Measurements from ENCODE around the gene ECE1.

The ECE1 gene

DNA sequence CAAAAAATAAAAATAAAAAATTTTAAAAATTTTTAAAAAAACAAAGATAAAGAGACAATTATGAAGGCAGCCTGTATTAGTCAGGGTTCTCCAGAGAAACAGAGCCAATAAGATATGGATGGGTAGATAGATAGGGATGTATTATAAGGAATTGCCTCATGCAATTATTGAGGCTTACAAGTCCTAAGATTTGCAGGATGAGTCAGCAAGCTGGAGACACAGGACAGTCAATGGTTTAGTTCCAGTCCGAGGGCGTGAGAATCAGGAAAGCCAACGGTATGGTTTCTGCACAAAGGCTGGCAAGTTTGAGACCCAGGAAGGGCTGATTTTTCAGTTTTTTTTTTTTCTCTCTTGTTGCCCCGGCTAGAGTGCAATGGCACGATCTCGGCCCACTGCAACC is 89.5 kb downstream of the ECE1 start:
- no peaks in the 10 kb centered on the region for H3K36me3 ChIP-seq (ENCODE audit: control insufficient read depth in 1 of 2, insufficient read depth in 2 of 2, low read length in 2 of 2)
- no peaks in the 10 kb centered on the region for H3K4me1 ChIP-seq (ENCODE audit: control insufficient read depth in 1 of 2, insufficient read depth in 2 of 2, low read length in 2 of 2)
- no CpG with 5 or more reads among the region's 6 CpGs for WGBS (ENCODE audit: extremely low coverage, insufficient coverage, insufficient read length)
- no peak overlapping the region for H4K8ac ChIP-seq (ENCODE audit: low read depth, low read length)
- no peak overlapping the region for H2BK120ac ChIP-seq (ENCODE audit: insufficient read depth, low read length, poor library complexity)
- no peaks in the 10 kb centered on the region for H3K79me1 ChIP-seq (ENCODE audit: low read length)
- H3K18ac ChIP-seq (ENCODE audit: low read length), result no peak overlapping the region
- H3K9ac ChIP-seq (ENCODE audit: low read length), result no peak overlapping the region
- DNase-seq, result no peak
- H3K4ac ChIP-seq (ENCODE audit: low read depth, low read length), result no peak overlapping the region
- no peak overlapping the region for H4K91ac ChIP-seq (ENCODE audit: low read depth, low read length)
- H2AFZ ChIP-seq (ENCODE audit: insufficient read depth, low read length, poor library complexity), result no peak overlapping the region
- H3K27me3 ChIP-seq (ENCODE audit: insufficient read depth, low read length), result no peaks in the 10 kb centered on the region
- H3K4me3 ChIP-seq (ENCODE audit: low read depth, low read length), result no peak overlapping the region
- H3K4me2 ChIP-seq (ENCODE audit: low read length), result no peak overlapping the region
- H3K27ac ChIP-seq (ENCODE audit: low read depth, low read length), result no peak overlapping the region
- no peak overlapping the region for H2AK5ac ChIP-seq (ENCODE audit: low read length)
- no peak overlapping the region for H2BK5ac ChIP-seq (ENCODE audit: low read depth, low read length, poor library complexity)
- no peak overlapping the region for H2BK12ac ChIP-seq (ENCODE audit: low read length)
- H3K14ac ChIP-seq (ENCODE audit: low read length), result no peak overlapping the region
- H3K79me2 ChIP-seq (ENCODE audit: control insufficient read depth, insufficient read depth, low read length, poor library complexity), result no peaks in the 10 kb centered on the region
- H4K12ac ChIP-seq (ENCODE audit: low read depth, low read length), result no peak overlapping the region
- H3K9me3 ChIP-seq (ENCODE audit: insufficient read depth, low read depth, low read length), result peaks cover 3% of the 10 kb centered on the region
- no peak overlapping the region for H3K23ac ChIP-seq (ENCODE audit: low read length)

DNA sequence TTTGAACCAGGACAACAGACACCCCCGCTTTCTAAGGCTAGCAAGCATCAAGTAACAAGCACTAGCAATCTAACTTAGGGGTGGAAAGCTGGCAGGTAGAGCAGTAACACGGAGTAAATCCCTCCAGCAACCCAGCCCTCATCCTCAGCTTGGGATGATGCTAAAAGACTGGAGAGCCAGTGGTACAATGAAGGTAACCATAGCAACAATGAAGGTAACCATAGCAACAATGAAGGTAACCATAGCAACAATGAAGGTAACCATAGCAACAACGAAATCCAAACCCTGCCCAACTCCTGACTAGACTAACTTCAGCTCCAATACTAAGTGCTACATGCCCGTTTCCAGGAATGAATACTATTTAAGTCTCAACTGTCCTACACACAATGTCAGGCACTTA is 91.3 kb downstream of the ECE1 start:
- Histone ChIP-seq H2BK120ac (ENCODE audit: insufficient read depth, low read length, poor library complexity) (no peak overlapping the region), H4K12ac (ENCODE audit: low read depth, low read length) (no peak overlapping the region), H3K36me3 (ENCODE audit: control insufficient read depth in 1 of 2, insufficient read depth in 2 of 2, low read length in 2 of 2) (no peaks in the 10 kb centered on the region), H3K18ac (ENCODE audit: low read length) (no peak overlapping the region), H4K91ac (ENCODE audit: low read depth, low read length) (no peak overlapping the region), H3K4me3 (ENCODE audit: low read depth, low read length) (no peak overlapping the region), H3K4me2 (ENCODE audit: low read length) (no peak overlapping the region), H2AK5ac (ENCODE audit: low read length) (no peak overlapping the region), H3K27ac (ENCODE audit: low read depth, low read length) (no peak overlapping the region), H3K4ac (ENCODE audit: low read depth, low read length) (no peak overlapping the region), H3K27me3 (ENCODE audit: insufficient read depth, low read length) (no peaks in the 10 kb centered on the region), H3K14ac (ENCODE audit: low read length) (no peak overlapping the region), H3K9ac (ENCODE audit: low read length) (no peak overlapping the region), H3K4me1 (ENCODE audit: control insufficient read depth in 1 of 2, insufficient read depth in 2 of 2, low read length in 2 of 2) (no peaks in the 10 kb centered on the region), H2AFZ (ENCODE audit: insufficient read depth, low read length, poor library complexity) (no peak overlapping the region), H3K79me2 (ENCODE audit: control insufficient read depth, insufficient read depth, low read length, poor library complexity) (no peaks in the 10 kb centered on the region), H4K8ac (ENCODE audit: low read depth, low read length) (no peak overlapping the region), H3K9me3 (ENCODE audit: insufficient read depth, low read depth, low read length) (peaks cover 3% of the 10 kb centered on the region), H3K23ac (ENCODE audit: low read length) (no peak overlapping the region), H3K79me1 (ENCODE audit: low read length) (no peaks in the 10 kb centered on the region), H2BK5ac (ENCODE audit: low read depth, low read length, poor library complexity) (no peak overlapping the region), H2BK12ac (ENCODE audit: low read length) (no peak overlapping the region)
- DNase-seq, result no peak
- no CpG with 5 or more reads among the region's 4 CpGs for WGBS (ENCODE audit: extremely low coverage, insufficient coverage, insufficient read length)

DNA sequence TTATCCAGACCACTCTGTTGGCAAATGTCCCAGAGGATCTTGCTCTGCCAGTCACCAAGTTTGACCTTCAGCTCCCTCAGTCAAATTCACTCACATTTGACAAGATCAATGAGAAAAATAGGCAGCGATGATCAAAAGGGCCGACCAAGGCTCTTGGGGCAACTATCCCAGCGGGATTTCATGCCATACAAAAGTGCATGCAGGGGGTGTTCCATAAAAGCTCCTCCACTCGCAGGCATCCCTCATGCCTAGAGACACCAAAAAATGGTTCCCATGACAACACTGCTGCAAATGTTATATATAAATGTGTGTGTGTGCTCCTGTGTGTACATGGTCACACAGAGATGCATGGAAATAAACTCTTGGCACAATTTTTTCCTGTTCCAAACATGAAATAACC is 97.4 kb downstream of the ECE1 start:
- Histone ChIP-seq H2BK12ac (ENCODE audit: low read length) (no peak overlapping the region), H3K4me1 (ENCODE audit: control insufficient read depth in 1 of 2, insufficient read depth in 2 of 2, low read length in 2 of 2) (no peaks in the 10 kb centered on the region), H2BK5ac (ENCODE audit: low read depth, low read length, poor library complexity) (no peak overlapping the region), H3K23ac (ENCODE audit: low read length) (no peak overlapping the region), H2BK120ac (ENCODE audit: insufficient read depth, low read length, poor library complexity) (no peak overlapping the region), H2AK5ac (ENCODE audit: low read length) (no peak overlapping the region), H3K9me3 (ENCODE audit: insufficient read depth, low read depth, low read length) (no peaks in the 10 kb centered on the region), H3K4ac (ENCODE audit: low read depth, low read length) (no peak overlapping the region), H4K8ac (ENCODE audit: low read depth, low read length) (no peak overlapping the region), H4K91ac (ENCODE audit: low read depth, low read length) (no peak overlapping the region), H3K4me3 (ENCODE audit: low read depth, low read length) (no peak overlapping the region), H4K12ac (ENCODE audit: low read depth, low read length) (no peak overlapping the region), H3K18ac (ENCODE audit: low read length) (no peak overlapping the region), H3K4me2 (ENCODE audit: low read length) (no peak overlapping the region), H3K79me2 (ENCODE audit: control insufficient read depth, insufficient read depth, low read length, poor library complexity) (no peaks in the 10 kb centered on the region), H3K36me3 (ENCODE audit: control insufficient read depth in 1 of 2, insufficient read depth in 2 of 2, low read length in 2 of 2) (no peaks in the 10 kb centered on the region), H3K9ac (ENCODE audit: low read length) (no peak overlapping the region), H3K79me1 (ENCODE audit: low read length) (no peaks in the 10 kb centered on the region), H2AFZ (ENCODE audit: insufficient read depth, low read length, poor library complexity) (no peak overlapping the region), H3K27ac (ENCODE audit: low read depth, low read length) (no peak overlapping the region), H3K14ac (ENCODE audit: low read length) (no peak overlapping the region), H3K27me3 (ENCODE audit: insufficient read depth, low read length) (peaks cover 4% of the 10 kb centered on the region)
- DNase-seq, result no peak
- no CpG with 5 or more reads among the region's 4 CpGs for WGBS (ENCODE audit: extremely low coverage, insufficient coverage, insufficient read length)

DNA sequence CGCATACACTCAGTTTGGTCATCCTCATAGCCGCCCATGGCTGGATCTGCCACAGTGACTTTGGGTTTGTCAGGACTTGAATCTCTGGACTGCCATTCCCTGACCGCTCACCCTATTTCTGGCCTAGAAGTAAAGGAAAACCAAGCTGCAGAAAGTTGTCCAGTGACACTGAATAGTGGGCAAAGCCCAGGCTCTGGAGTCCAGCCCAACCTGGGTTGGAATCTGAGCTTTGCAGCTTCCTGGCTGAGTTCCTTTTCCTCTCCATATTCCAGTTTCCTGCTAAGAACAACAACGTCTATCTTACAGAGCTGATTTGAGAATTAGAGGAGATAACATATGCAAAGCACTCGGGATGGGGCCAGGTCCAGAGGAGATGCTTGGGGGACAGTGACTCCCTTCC is 98.0 kb downstream of the ECE1 start:
- Histone ChIP-seq H4K12ac (ENCODE audit: low read depth, low read length) (no peak overlapping the region), H2AK5ac (ENCODE audit: low read length) (no peak overlapping the region), H4K8ac (ENCODE audit: low read depth, low read length) (no peak overlapping the region), H3K27ac (ENCODE audit: low read depth, low read length) (no peak overlapping the region), H3K9ac (ENCODE audit: low read length) (no peak overlapping the region), H2AFZ (ENCODE audit: insufficient read depth, low read length, poor library complexity) (no peak overlapping the region), H3K79me2 (ENCODE audit: control insufficient read depth, insufficient read depth, low read length, poor library complexity) (no peaks in the 10 kb centered on the region), H3K36me3 (ENCODE audit: control insufficient read depth in 1 of 2, insufficient read depth in 2 of 2, low read length in 2 of 2) (no peaks in the 10 kb centered on the region), H3K9me3 (ENCODE audit: insufficient read depth, low read depth, low read length) (no peaks in the 10 kb centered on the region), H3K4me3 (ENCODE audit: low read depth, low read length) (no peak overlapping the region), H3K4ac (ENCODE audit: low read depth, low read length) (no peak overlapping the region), H3K14ac (ENCODE audit: low read length) (no peak overlapping the region), H4K91ac (ENCODE audit: low read depth, low read length) (no peak overlapping the region), H3K4me1 (ENCODE audit: control insufficient read depth in 1 of 2, insufficient read depth in 2 of 2, low read length in 2 of 2) (no peaks in the 10 kb centered on the region), H3K18ac (ENCODE audit: low read length) (no peak overlapping the region), H3K27me3 (ENCODE audit: insufficient read depth, low read length) (peaks cover 4% of the 10 kb centered on the region), H3K79me1 (ENCODE audit: low read length) (no peaks in the 10 kb centered on the region), H2BK12ac (ENCODE audit: low read length) (no peak overlapping the region), H2BK120ac (ENCODE audit: insufficient read depth, low read length, poor library complexity) (no peak overlapping the region), H3K23ac (ENCODE audit: low read length) (no peak overlapping the region), H2BK5ac (ENCODE audit: low read depth, low read length, poor library complexity) (no peak overlapping the region), H3K4me2 (ENCODE audit: low read length) (no peak overlapping the region)
- no CpG with 5 or more reads among the region's 5 CpGs for WGBS (ENCODE audit: extremely low coverage, insufficient coverage, insufficient read length)
- DNase-seq, result no peak

Data from trophoblast cell (in vitro differentiated cells and primary cell).